GM23248 (cell line): ENCODE measurements around the gene AMOTL1. TPM values are rescaled to one million over a fixed set of nuclear protein-coding genes. Genes with fewer than 3 reads are reported as not detected.

Source experiments
- DNase-seq: peaks from one replicate; pipeline ENCODE4 v3.0.0-alpha.2; 2015
- H2AFZ ChIP-seq: fragments of 200-600 bp; sonication (generic); 2 replicates; pipeline ENCODE4 v1.6.1; 2016; ENCODE audit warnings: antibody characterized with exemption
- H3F3A ChIP-seq: fragments of 200-600 bp; sonication (generic); 2 replicates; pipeline ENCODE4 v1.6.1; 2016; ENCODE audit warnings: mild to moderate bottlenecking, antibody characterized with exemption, mixed run types; ENCODE audit not compliant: insufficient read depth
- H3K27ac ChIP-seq: fragments of 200-600 bp; sonication (generic); 2 replicates; pipeline ENCODE4 v1.5.1; 2016; ENCODE audit warnings: mild to moderate bottlenecking
- H3K27me3 ChIP-seq: fragments of 200-600 bp; sonication (generic); replicated peaks from 2 replicates; pipeline ENCODE4 v1.6.1; 2016; ENCODE audit warnings: mild to moderate bottlenecking; ENCODE audit not compliant: insufficient read depth
- H3K36me3 ChIP-seq: fragments of 200-600 bp; sonication (generic); 2 replicates; pipeline ENCODE4 v1.6.1; 2016; ENCODE audit warnings: low read depth, mild to moderate bottlenecking
- H3K4me1 ChIP-seq: fragments of 200-600 bp; sonication (generic); 2 replicates; pipeline ENCODE4 v1.6.1; 2016; ENCODE audit warnings: mild to moderate bottlenecking; ENCODE audit not compliant: insufficient read depth
- H3K4me2 ChIP-seq: fragments of 200-600 bp; sonication (generic); one replicate; pipeline ENCODE4 v1.6.1; 2016; ENCODE audit warnings: mild to moderate bottlenecking; ENCODE audit not compliant: unreplicated experiment
- H3K4me3 ChIP-seq: fragments of 200-600 bp; sonication (generic); 2 replicates; pipeline ENCODE4 v1.5.1; 2016; ENCODE audit warnings: mild to moderate bottlenecking
- H3K79me2 ChIP-seq: fragments of 200-600 bp; sonication (generic); 2 replicates; pipeline ENCODE4 v1.6.1; 2016; ENCODE audit warnings: mild to moderate bottlenecking; ENCODE audit not compliant: insufficient read depth
- H3K9ac ChIP-seq: fragments of 200-600 bp; sonication (generic); 2 replicates; pipeline ENCODE4 v1.6.1; 2016; ENCODE audit warnings: mild to moderate bottlenecking
- H3K9me2 ChIP-seq: fragments of 200-600 bp; sonication (generic); 2 replicates; pipeline ENCODE4 v1.6.1; 2016; ENCODE audit warnings: mixed run types, mild to moderate bottlenecking, moderate library complexity; ENCODE audit not compliant: insufficient read depth
- H3K9me3 ChIP-seq: fragments of 200-600 bp; sonication (generic); one replicate; pipeline ENCODE4 v1.6.1; 2017; ENCODE audit warnings: low read depth
- H4K20me1 ChIP-seq: fragments of 200-600 bp; sonication (generic); 2 replicates; pipeline ENCODE4 v1.6.0; 2016; ENCODE audit not compliant: insufficient read depth
- EZH2 ChIP-seq: fragments of 200-600 bp; sonication (generic); IDR thresholded peaks from 2 replicates; pipeline ENCODE4 v1.6.1; 2018; ENCODE audit warnings: antibody characterized with exemption, mild to moderate bottlenecking; ENCODE audit not compliant: insufficient read depth, poor library complexity, severe bottlenecking
- EZH2phosphoT487 ChIP-seq: fragments of 200-600 bp; sonication (generic); IDR thresholded peaks from 2 replicates; pipeline ENCODE4 v1.6.1; 2018; ENCODE audit warnings: antibody characterized with exemption, moderate library complexity, mild to moderate bottlenecking, low read depth; ENCODE audit not compliant: insufficient read depth
- WGBS, 2 experiments: methylation state at CpG; one replicate each; pipeline ENCODE4 v1.1.6; 2015 to 2017; ENCODE audit warnings: low lambda C conversion rate in 2 of 2, low coverage in 1 of 2; ENCODE audit errors: missing lambda C conversion rate in 2 of 2; 5-methylcytosine and 5-hydroxymethylcytosine counted together
- in situ Hi-C: fragments of 300-500 bp; cut with MboI; formaldehyde crosslinking; loops from 2 replicates; pipeline ENCODE4 v1.15.0; 2020
- polyA plus RNA-seq: library from polyadenylated mRNA; unstranded; fragments of >200 nt; fragmentation: Nextera tagmentation; extraction: Ambion mirVana; gene quantifications from 2 replicates; pipeline ENCODE4 v1.2.1, GENCODE V29; 2016
- total RNA-seq: library from RNA; depleted of rRNA; stranded (reverse); fragments of >200 nt; shearing (Covaris generic); gene quantifications from 2 replicates; pipeline ENCODE4 v1.2.3, GENCODE V29; 2014; rRNA removed

Gene AMOTL1, protein sequence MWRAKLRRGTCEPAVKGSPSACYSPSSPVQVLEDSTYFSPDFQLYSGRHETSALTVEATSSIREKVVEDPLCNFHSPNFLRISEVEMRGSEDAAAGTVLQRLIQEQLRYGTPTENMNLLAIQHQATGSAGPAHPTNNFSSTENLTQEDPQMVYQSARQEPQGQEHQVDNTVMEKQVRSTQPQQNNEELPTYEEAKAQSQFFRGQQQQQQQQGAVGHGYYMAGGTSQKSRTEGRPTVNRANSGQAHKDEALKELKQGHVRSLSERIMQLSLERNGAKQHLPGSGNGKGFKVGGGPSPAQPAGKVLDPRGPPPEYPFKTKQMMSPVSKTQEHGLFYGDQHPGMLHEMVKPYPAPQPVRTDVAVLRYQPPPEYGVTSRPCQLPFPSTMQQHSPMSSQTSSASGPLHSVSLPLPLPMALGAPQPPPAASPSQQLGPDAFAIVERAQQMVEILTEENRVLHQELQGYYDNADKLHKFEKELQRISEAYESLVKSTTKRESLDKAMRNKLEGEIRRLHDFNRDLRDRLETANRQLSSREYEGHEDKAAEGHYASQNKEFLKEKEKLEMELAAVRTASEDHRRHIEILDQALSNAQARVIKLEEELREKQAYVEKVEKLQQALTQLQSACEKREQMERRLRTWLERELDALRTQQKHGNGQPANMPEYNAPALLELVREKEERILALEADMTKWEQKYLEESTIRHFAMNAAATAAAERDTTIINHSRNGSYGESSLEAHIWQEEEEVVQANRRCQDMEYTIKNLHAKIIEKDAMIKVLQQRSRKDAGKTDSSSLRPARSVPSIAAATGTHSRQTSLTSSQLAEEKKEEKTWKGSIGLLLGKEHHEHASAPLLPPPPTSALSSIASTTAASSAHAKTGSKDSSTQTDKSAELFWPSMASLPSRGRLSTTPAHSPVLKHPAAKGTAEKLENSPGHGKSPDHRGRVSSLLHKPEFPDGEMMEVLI
- 50.8 and 55.9 TPM in 2 replicates for total RNA-seq
- polyA plus RNA-seq, result 21.8 and 22.3 TPM in 2 replicates

DNA sequence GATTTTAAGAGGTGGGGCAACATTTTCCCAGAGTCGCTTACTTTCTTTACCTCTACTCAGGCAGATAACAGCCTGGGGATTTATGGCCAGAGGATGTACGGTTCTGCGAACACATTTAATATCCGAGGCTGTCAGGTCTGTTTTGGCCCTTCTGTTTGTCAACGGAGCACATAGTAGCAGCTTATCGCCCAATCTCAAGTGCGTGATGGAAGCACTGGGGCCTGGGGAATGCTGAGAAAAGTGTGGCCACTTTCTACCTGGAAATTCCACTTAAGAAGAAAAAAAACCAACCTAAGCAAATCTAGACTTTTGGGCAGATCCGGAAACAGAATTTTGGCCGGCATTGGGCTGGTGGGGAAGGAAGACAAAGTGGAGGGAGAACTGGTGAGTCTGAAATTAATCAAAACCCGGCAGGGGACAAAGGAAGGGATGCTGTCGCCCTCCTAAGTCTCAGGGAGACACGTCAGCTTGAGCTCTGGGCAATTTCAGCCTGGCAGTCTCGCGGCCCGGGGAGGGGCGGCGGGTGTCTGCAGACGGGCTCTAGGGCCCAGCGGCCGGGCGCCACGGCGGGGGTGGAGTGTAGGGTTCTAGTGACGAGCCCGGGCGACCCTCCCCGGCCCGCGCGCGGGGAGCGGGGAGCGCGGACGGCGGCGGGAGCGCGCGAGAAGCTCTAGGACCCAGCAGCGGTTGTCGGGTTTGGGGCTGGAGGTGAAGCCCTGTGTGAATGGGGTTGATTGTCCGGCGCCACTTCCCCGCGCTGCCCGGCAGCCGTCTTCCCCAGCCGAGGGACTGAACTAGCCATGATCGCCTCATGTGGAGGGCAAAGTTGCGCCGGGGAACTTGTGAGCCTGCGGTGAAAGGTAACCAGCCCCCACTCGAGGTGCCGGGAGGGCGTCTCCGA, at the start of gene AMOTL1:
TSS of gene AMOTL1 (plus strand) at position 656 of the 901 bp plus-strand sequence. CDS start at position 812, 156 bp downstream.
- Histone ChIP-seq H3K27ac (peak within 1 kb of the TSS; percentile 77), H3K9me2 (no peaks in the 10 kb centered on the region), H3K79me2 (peaks cover 43% of the 10 kb centered on the region), H3F3A (peaks cover 14% of the 10 kb centered on the region), H3K36me3 (no peaks in the 10 kb centered on the region), H3K9ac (peak within 1 kb of the TSS; percentile 94), H3K4me2 (peak within 1 kb of the TSS; percentile 78), H4K20me1 (no peaks in the 10 kb centered on the region), H3K4me3 (peak within 1 kb of the TSS; percentile 77), H3K27me3 (no peaks in the 10 kb centered on the region), H2AFZ (peak within 1 kb of the TSS; percentile 96), H3K4me1 (peaks cover 28% of the 10 kb centered on the region), H3K9me3 (no peaks in the 10 kb centered on the region)
- peak; percentile 90 for DNase-seq
- 4 to 8% methylated on average over 39 to 57 of the region's 57 CpGs for WGBS, 2 experiments
- TF ChIP-seq EZH2, result no peak
- no peak for TF ChIP-seq EZH2phosphoT487
- in situ Hi-C loops, result no loop called here

DNA sequence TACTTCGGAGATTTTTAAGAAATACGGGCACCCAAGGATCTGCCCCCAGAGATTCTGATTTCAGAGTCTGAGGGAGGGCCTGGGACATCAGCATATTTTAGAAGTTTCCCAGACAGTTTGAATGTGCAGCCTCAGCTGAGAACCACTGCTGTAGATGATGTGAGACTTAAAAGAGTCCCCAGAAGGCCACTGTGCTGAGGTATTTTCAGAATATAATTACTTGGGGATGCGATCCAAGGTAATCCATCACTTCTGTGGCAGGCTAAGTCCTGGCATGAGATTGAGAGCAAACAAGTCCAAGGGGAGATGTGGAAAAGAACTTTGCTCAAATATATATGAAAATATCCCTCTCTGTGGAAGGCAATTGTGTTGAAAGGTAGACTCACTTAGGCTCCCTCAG, 48.3 kb upstream of the AMOTL1 start:
- in situ Hi-C loops, result no loop called here
- Histone ChIP-seq H3K9me3 (no peaks in the 10 kb centered on the region), H3K9ac (no peak overlapping the region), H3K4me3 (no peak overlapping the region), H3K27me3 (no peaks in the 10 kb centered on the region), H3K4me1 (0 out of 2 replicates have a peak, but pooled peaks cover 6% of the 10 kb centered on the region), H3F3A (peaks cover 9% of the 10 kb centered on the region), H4K20me1 (no peaks in the 10 kb centered on the region), H3K9me2 (no peaks in the 10 kb centered on the region), H3K79me2 (no peaks in the 10 kb centered on the region), H3K36me3 (no peaks in the 10 kb centered on the region), H3K4me2 (no peak overlapping the region), H2AFZ (no peak overlapping the region), H3K27ac (no peak overlapping the region)
- DNase-seq, result no peak
- WGBS, 2 experiments, result 77 to 80% methylated on average over 3 of the region's 3 CpGs
- TF ChIP-seq EZH2phosphoT487 (no peak), EZH2 (no peak)

DNA sequence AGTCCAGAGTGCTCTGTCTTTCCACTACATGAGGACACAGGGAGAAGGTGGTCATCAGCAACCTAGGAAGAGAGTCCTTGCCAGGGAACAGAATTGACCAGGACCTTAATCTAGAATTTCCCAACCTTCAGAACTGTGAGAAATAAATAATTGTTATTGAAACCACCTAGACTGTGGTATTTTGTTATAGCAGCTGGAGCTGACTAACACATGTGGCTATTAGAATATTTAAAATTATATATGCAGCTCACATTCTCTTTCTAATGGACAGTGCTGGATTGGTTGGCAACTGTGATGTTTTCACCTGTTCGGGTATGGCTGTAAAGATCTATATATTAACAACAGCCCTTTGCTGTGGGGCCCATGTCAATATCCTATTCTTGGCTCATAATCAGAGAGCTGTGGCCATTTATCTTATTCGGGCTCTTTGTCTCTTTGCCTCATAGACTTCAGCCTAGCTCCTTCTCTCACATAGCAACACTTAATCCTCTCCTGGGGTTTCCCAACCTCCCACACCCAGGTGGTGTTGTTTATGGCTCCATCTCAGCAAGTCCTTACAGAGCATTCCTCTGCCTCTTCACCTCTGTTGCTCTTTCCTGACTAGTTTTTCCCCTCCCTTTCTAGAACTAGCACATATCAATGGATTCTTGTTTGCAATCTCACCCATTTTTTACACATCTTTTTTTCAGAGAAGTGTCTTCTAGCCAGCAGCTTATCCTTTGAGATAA, 46.4 kb upstream of the AMOTL1 start:
- no peak overlapping the region for H3K27ac ChIP-seq
- DNase-seq, result no peak
- TF ChIP-seq EZH2 (no peak), EZH2phosphoT487 (no peak)
- no peaks in the 10 kb centered on the region for H3K9me2 ChIP-seq
- WGBS, 2 experiments, result 63 to 78% methylated on average over 2 of the region's 2 CpGs
- H3F3A ChIP-seq, result peaks cover 9% of the 10 kb centered on the region
- no peak overlapping the region for H3K9ac ChIP-seq
- no peaks in the 10 kb centered on the region for H4K20me1 ChIP-seq
- H2AFZ ChIP-seq, result no peak overlapping the region
- in situ Hi-C loops, result no loop called here
- H3K9me3 ChIP-seq, result no peaks in the 10 kb centered on the region
- no peaks in the 10 kb centered on the region for H3K36me3 ChIP-seq
- peaks cover 12% of the 10 kb centered on the region; the same call in 1 of the 2 replicates for H3K4me1 ChIP-seq
- no peaks in the 10 kb centered on the region for H3K79me2 ChIP-seq
- H3K4me2 ChIP-seq, result no peak overlapping the region
- no peak overlapping the region for H3K4me3 ChIP-seq
- no peaks in the 10 kb centered on the region for H3K27me3 ChIP-seq
